Right lobe of liver (tissue), 4 donors: Measurements from ENCODE around the gene PIK3CG.

Source experiments
- POLR2A ChIP-seq: fragments of 450-650 bp; IDR thresholded peaks from one replicate; pipeline ENCODE4 v1.6.1; 2017; ENCODE audit warnings: antibody characterized with exemption, mild to moderate bottlenecking
- TF ChIP-seq, protein P1 (sequence below), 4 donors: fragments of 200-600 bp in 3 of 4; fragments of 450-650 bp in 1 of 4; IDR thresholded peaks; one replicate each; pipeline versions ENCODE4 v1.5.1 to v1.8.0; 2016 to 2022; ENCODE audit warnings: antibody characterized with exemption in 4 of 4, mild to moderate bottlenecking in 2 of 4
- donor health status: DM: no; HTN: no; CAD: no.
- donor health status: DM: no; HTN: no; CAD: no.
- donor health status: DM: no; HTN: yes; CAD: no.

GRCh38 chr7:106954840-106955239 is 89.8 kb downstream of the PIK3CG start:
- TF ChIP-seq, protein P1, sequence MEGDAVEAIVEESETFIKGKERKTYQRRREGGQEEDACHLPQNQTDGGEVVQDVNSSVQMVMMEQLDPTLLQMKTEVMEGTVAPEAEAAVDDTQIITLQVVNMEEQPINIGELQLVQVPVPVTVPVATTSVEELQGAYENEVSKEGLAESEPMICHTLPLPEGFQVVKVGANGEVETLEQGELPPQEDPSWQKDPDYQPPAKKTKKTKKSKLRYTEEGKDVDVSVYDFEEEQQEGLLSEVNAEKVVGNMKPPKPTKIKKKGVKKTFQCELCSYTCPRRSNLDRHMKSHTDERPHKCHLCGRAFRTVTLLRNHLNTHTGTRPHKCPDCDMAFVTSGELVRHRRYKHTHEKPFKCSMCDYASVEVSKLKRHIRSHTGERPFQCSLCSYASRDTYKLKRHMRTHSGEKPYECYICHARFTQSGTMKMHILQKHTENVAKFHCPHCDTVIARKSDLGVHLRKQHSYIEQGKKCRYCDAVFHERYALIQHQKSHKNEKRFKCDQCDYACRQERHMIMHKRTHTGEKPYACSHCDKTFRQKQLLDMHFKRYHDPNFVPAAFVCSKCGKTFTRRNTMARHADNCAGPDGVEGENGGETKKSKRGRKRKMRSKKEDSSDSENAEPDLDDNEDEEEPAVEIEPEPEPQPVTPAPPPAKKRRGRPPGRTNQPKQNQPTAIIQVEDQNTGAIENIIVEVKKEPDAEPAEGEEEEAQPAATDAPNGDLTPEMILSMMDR (IDR thresholded peaks at IDR 0.05): no peak
- TF ChIP-seq POLR2A: no peak
